Mesangial cell (primary cell): ENCODE results near the gene CBL. TPM values are rescaled to one million over a fixed set of nuclear protein-coding genes. Genes with fewer than 3 reads are reported as not detected.

Experiments
- total RNA-seq: library from RNA; depleted of rRNA; stranded (reverse); fragments of >200 nt; gene quantifications from 2 replicates; pipeline ENCODE4 v1.2.3, GENCODE V29; 2015

The CBL gene
- total RNA-seq, result 11.9 and 14.0 TPM in 2 replicates

DNA sequence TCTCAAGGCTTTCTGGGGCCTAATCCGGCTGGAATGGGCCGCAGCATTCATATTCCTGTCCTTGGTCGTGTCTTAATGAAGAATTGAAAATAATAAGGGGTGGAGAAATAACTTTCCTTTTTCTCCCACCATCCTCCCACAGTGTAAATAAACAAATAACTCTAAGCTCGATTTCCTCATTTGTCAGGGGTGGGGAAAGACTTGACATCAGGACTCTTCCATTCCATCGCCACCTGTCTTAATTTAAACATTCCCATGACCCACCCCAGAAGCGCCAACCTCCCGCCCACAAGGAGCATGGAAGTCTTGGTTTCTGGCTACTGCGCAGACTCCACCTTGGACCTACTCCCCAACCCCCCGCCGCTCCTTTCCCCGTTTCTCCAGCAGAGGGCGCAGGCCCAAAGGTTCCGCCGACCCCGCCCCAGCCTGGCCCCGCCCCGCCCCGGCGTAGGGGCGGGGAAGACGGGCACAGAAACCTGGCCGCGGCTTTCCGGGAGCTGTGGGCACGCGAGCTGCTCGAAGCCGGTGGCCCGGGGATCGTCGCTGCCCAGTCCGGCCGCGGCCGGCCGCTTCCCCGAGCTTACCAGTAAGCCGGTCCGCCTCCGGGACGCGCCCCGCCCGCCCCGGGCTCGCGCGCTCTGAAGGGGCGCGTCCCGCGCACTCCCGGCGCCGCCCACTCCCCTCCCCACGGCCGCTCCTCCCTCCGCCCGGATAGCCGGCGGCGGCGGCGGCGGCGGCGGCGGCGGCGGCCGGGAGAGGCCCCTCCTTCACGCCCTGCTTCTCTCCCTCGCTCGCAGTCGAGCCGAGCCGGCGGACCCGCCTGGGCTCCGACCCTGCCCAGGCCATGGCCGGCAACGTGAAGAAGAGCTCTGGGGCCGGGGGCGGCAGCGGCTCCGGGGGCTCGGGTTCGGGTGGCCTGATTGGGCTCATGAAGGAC lies at the start of gene CBL:
Gene CBL, plus strand, starts transcription at position 766 of the 937 bp plus-strand sequence. Its CDS starts 79 bp downstream, at position 845.

DNA sequence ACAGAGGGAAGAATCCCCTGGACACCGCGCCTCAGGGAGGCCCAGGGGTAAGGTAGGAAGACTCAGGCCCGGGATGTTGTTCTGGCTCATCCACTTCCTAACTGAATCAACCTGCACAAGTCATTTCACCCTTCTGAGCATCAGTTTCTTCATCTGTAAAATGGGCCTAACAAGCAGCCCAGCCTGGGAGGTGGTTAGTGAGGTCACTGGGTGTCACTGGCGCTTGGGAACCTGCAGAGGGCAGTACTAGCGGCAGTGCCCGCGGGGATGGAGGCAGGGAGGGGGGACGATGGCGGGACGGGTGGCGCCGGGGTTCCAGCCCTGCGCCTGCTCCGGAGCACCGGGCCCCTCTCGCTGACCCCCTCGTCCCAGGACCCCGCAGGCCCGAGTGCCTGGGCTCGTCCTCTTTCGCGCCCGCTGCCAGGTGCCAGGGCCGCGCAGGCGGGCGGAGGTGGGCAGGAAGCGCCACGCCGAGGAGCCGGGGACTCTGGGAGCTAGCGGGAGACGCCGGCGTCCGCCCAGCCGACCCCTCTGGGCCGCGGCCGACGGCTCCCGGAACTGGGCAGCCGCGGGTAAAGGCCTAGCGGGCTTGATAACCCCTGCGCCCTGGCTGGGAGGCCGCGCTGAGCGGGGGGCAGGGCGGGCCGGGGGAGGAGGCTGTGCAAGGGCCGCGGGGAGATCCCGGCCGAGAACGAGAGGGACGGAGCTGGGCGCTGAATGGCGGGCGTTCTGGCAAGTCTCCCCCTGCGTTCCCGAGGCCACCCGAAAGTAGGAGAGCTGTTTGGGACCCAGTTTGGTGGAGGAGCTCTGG lies 37.5 kb upstream of the CBL start, which contains the start of gene NLRX1:
Gene NLRX1, plus strand, starts transcription at position 255 of the 811 bp plus-strand sequence. CDS start 2,679 bp downstream, outside the sequence.

DNA sequence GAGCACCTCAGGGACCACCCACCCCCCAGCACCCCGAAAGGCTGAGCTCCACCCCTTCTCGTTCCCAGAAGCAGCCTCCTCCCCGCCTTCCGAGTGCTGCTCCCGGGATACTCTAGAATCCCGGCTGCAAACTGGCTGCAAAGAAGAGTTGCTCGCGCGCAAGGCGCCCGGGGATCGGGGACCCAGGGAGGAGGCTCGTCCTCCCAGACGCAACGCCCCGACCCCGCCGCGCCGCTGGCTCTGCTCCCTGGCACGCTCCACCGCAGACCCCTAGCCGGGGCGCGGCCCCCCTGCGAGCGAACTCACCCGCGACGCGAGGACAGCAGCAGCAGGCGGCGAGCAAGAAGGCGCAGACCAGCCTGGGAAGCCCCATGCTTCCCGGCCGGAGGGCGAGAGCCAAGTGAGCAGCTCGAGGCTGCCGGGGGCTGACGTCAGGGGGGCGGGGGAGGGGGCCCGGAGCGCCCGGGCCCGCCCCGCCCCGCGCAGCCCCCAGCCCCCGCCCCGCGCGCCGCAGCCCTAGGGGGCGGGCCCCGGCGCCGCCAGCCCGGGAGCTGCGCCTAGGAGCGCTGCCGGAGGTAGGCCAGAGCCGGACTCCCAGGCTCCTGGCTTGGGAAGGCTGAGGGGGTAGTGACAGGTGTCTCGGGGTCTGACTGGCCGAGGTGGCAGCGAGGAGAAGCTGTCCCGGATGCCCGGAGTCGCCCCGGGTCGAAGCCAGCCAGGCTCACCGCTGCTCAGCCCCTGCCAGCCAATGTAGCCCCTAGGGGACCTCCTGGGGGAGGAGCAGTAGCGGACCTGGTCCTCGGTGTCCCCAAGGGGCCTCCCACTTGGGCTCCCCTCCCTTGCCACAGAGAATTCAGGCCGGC lies 110.8 kb downstream of the CBL start, which contains the start of gene MCAM:
Gene MCAM, minus strand, starts transcription at position 402 of the 863 bp plus-strand sequence. Its CDS starts 29 bp downstream, at position 373.

DNA sequence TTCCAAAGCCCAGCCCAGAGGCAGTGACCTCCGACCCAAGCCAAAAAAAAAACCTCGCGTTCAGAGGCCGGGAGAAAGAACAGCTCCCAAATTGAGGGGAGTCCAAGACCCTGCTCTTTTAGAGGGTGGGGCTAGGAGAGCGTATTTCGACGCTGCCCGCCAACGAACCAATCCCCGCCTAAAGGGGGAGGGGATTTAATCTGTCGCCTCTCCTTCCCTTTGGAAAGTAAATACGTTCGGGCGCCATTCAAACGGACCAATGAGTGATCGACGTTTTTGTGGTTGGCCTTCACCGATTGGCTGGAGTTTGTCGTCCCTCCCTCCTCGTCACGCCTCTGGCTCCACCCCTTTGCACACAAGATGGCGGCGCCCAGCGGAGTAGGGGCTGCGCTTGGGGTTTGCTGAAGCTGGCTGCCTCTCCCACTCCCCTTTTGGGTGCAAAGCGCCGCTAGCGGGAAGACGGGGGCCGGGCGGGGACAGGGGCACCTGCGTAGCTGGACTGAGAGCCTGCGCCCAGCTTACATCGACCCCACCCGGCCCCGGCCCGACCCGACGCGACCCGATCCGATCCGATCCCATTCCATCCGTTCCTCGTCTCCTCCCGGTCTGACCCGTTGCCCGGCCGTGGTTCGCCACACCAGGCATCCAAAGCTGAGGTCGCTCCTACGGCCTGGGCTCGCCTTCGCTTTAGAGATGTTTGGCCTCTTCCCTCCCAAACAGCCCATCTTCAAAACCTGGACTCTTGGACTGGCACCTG lies 128.2 kb downstream of the CBL start, which contains the start of gene RNF26:
Gene RNF26, plus strand, starts transcription at position 354 of the 757 bp plus-strand sequence. CDS start 596 bp downstream, outside the sequence.

DNA sequence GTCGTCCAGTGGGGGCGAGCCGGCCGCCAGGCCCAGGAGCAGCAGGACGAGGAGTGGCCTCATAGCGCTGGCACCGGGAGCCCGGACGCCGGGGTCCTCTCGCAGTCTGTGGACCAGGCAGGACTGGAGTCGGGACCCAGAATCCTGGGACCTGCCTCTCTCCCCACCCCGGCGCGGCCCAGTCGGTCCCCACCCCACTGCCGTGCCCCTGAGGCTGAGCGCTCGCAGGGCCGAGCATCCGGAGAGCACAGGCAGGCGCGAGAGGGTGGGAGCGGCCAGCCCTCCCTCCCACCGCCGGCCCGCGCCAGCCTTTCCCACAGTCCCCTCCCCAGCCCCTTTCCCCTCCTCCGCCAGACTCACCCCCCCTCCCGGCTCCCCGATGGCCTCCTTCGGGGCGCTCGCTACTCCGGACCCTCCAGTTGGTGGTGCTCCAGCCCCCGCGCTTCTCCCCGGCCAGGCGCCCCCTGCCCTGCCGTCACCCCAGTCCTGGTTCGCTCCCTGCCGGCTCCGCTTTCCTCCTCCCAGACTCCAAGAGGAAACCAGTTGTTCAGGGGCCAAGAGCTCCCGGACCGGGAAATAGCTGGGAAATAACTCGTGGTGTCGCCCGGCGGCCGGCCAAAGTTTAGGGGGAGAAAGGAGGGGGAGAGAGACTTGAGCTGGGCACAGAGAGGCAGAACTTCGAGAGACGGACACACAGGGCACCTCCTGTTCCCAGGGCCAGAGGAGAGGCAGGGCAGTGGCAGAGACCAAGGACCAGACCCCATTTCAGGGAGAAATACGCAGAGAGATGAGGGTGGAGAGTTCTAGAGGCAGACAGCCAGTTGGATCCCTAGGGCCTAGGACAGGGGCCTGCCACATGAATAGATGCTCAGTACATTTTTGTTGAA lies 134.4 kb downstream of the CBL start, which contains the start of gene C1QTNF5:
Gene C1QTNF5, minus strand, starts transcription at position 549 of the 887 bp plus-strand sequence. Its CDS starts 486 bp downstream, at position 63.

DNA sequence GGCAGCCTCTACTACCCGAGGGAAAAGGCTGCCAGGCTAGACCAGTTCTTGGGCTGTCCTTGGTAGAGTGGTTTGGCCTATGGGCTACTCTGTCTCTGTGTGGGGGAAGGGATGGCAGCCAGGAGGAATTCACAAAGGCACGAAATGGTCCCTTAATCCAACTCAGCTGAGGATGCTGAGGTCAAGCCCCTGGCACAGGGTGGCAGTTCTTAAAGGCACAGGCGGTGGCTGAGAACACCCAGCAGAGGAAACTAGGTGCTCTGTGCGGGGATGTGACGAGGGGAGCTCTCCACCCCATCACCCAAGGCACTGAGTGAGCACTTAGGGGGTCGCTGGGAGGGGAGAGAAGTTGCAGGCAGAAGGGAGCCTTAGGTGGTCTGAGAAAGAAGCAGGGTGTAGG lies 140.5 kb downstream of the CBL start, which contains the start of gene MFRP:
Gene MFRP, minus strand, starts transcription at position 101 of the 400 bp plus-strand sequence. CDS start 192 bp downstream, outside the sequence.

Other genes starting within 250 kb of the CBL start
- gene FOXR1, start 234.6 kb upstream of the CBL start, total RNA-seq, result not detected in 2 replicates
- 7.2 and 12.5 TPM in 2 replicates for gene CENATAC, start 208.2 kb upstream of the CBL start, total RNA-seq
- gene RPS25, start 188.0 kb upstream of the CBL start, total RNA-seq, result 1,334 and 1,525 TPM in 2 replicates
- 75.0 and 110 TPM in 2 replicates for gene TRAPPC4, start 187.6 kb upstream of the CBL start, total RNA-seq
- 50.4 and 68.5 TPM in 2 replicates for gene SLC37A4, start 175.5 kb upstream of the CBL start, total RNA-seq
- gene HYOU1, start 149.1 kb upstream of the CBL start, total RNA-seq, result 86.6 and 187 TPM in 2 replicates
- 24.4 and 43.9 TPM in 2 replicates for gene VPS11, start 138.5 kb upstream of the CBL start, total RNA-seq
- 38.8 and 62.1 TPM in 2 replicates for gene HMBS, start 121.5 kb upstream of the CBL start, total RNA-seq
- 31.8 and 41.1 TPM in 2 replicates for gene DPAGT1, start 104.5 kb upstream of the CBL start, total RNA-seq
- gene C2CD2L, start 99.0 kb upstream of the CBL start, total RNA-seq, result 5.8 and 8.6 TPM in 2 replicates
- gene HINFP, start 84.8 kb upstream of the CBL start, total RNA-seq, result 10.9 and 32.2 TPM in 2 replicates
- gene ABCG4, start 57.3 kb upstream of the CBL start, total RNA-seq, result 0.49 and 1.1 TPM in 2 replicates
- gene NLRX1, start 37.6 kb upstream of the CBL start, total RNA-seq, result 19.1 and 25.4 TPM in 2 replicates
- 0.25 TPM in 1 of 2 replicates, not detected in the other for gene NHERF4, start 20.9 kb upstream of the CBL start, total RNA-seq
- gene MCAM, start 110.8 kb downstream of the CBL start, total RNA-seq, result 304 and 613 TPM in 2 replicates
- 21.7 and 39.4 TPM in 2 replicates for gene RNF26, start 128.2 kb downstream of the CBL start, total RNA-seq
- 1.6 and 8.5 TPM in 2 replicates for gene C1QTNF5, start 134.5 kb downstream of the CBL start, total RNA-seq
- gene MFRP, start 140.4 kb downstream of the CBL start, total RNA-seq, result not detected in 2 replicates
- gene USP2, start 175.4 kb downstream of the CBL start, total RNA-seq, result 1.1 and 11.3 TPM in 2 replicates
- 144 and 380 TPM in 2 replicates for gene THY1, start 216.8 kb downstream of the CBL start, total RNA-seq